NCI-H748 (cell line): Measurements from ENCODE around the gene CUL9.

Experiments
- DNase-seq: peaks from one replicate; lab custom pipeline; 2025; ENCODE audit not compliant: unreplicated experiment; lab: John Stamatoyannopoulos, UW

CUL9 gene

DNA sequence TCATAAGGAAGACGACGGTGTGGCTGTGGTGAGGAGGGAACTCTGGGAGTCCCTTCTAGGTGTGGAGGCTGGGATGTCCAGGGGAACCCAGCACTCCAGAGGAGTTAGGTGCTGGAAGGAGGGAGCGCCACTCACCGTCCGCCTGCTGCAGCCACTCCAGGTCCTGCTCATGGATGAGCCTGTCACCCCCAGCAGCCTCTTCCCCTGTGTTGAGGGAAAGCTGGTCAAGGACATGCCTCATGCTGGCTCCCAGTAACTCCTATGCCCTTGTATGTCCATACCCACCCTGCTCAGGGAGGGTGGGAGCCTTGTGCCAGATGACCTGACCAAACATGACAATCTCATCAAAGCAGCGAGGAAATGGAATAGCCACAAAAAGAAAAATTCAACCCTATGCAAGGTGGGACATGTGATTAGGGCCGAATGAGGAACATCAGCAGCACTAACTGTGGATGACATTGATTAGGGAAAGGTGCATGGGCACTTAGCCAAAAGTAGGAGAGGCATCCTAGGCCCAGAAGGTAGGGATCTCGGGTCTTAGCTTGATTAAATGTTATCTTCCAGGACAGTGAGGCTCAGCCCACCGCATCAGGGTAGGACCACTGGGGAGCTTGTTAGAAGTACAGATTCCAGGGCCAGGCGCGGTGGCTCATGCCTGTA, 44.3 kb downstream of the CUL9 start:
- no peak for DNase-seq

GRCh38 chr6:43228951-43229802, 47.2 kb downstream of the CUL9 start, which contains the start of gene DNPH1:
Gene DNPH1 (minus strand): TSS chr6:43229481. CDS start chr6:43229456, 25 bp downstream.
- DNase-seq, result peak; percentile 80

- DNase-seq, result no peak
Measured at GRCh38 chr6:43229803-43230620, 48.0 kb downstream of the CUL9 start.

- DNase-seq, result no peak
Measured at GRCh38 chr6:43231053-43231452, 49.1 kb downstream of the CUL9 start.

GRCh38 chr6:43231735-43232450, 49.9 kb downstream of the CUL9 start:
- DNase-seq, result no peak

DNA sequence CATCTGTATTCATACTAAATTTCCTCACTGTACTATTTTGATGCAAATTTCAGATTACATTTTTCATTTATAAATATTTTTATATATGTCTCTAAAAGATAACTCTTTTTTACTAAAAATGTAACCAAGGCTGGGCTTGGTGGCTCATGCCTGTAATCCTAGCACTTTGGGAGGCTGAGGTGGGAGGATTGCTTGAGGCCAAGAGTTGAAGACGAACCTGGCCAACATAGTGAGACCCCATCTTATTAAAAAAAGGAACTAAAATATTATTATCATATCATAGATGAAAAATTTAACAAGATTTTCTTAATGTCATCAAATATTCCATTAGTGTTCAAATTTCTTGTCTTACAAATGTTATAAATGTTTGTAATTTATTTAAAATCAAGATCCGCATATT, 53.8 kb downstream of the CUL9 start:
- DNase-seq, result no peak

- DNase-seq, result no peak
Measured at GRCh38 chr6:43239054-43239453, 57.1 kb downstream of the CUL9 start.

- DNase-seq, result no peak
Measured at GRCh38 chr6:43240950-43241349, 59.0 kb downstream of the CUL9 start.

DNA sequence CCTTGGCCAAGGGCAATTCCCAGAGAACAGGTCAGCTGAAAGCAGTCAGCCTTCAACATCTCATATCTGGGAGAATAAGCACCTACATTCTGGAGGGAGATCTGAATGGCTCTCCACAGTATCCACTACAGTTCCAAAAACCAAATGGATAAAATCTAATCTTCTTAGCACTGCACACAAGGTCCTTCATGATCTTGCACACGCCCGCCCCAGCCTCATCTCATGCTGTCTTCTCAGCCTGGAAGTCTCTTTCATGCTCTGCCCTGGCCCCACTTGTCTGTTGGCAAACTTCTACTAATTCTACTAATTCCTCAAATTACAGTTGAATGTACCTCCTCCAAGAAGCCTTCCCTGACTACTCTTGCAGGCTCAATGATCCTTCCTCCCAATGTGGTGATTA, 59.5 kb downstream of the CUL9 start:
- DNase-seq, result no peak

GRCh38 chr6:43242908-43243663, 61.1 kb downstream of the CUL9 start, which contains the start of gene TTBK1:
Gene TTBK1 (plus strand): TSS chr6:43243481. CDS start chr6:43246661, 3,180 bp downstream.
- DNase-seq, result peak; percentile 81

DNA sequence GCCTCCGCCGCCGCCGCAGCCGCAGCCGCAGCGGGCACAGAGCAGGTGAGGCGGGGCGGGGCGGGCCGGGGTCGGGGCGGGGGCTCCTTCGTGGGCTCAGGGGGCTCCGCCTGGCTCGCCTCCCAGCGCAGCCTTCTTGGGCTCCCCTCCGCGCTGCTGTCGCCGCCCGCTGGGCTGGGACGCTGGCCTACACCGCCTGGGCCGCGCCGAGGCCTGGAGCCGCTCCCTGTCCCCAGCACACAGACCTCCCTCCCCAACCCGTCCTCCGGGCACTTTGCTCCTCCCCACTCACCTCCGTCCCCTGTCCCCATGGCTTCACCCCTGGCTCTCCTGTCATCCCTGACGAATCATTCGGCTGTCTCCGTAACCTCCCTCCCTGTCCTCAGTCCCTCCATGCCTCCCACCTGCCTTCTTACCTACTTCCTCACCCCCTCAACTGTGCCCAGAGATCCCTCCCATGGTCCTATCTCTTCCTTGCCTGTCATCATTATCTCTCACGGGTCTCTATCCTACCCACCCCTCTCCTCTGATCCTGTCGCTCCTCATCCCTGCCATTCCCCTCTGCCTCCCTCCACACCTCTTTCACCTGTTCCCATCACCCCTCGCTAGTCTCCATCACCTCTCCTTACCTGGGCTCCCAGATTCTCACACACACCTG, 61.8 kb downstream of the CUL9 start:
- peak; percentile 60 for DNase-seq

- DNase-seq, result peak; percentile 94
Measured at GRCh38 chr6:43246301-43247113, 64.5 kb downstream of the CUL9 start.

GRCh38 chr6:43247114-43247999, 65.4 kb downstream of the CUL9 start:
- peak; percentile 94 for DNase-seq

DNA sequence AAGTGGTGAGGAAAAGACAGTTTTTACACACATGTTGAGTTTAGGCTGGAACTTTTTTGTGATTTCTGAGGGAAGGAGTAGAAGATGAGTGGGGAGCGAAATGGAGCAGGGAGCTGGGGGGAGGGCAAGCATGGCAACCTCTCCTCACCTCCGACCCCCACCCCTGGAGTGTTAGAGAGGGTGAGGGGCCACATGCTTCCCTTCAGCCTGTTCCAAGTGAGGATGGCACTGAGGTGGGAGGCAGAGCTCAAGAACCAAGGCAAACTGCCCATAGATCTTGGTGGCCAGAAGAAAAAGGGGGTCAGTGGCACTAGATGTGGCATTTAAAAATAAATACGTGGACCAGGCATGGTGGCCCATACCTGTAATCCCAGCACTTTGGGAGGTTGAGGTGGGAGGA, 66.1 kb downstream of the CUL9 start:
- DNase-seq, result no peak

DNA sequence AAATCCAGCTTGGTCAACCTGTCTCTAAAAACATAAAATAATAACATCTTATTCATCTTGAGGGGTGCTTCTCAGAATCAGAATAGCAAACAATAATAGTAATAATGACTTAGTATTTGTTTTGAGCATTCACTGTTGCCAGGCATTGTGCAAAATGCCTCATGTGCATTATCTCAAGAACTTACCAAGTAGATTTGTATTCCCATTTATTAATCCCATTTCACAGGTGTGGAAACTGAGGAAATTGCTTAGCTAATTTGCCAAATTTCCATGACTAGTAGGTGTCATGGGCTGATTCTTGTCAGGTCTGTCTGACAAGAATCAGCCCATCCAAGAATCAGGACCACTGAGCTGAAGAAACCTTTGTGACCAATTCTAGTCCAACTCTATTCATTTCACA, 66.8 kb downstream of the CUL9 start:
- no peak for DNase-seq

GRCh38 chr6:43250992-43251373, 69.0 kb downstream of the CUL9 start:
- no peak for DNase-seq

GRCh38 chr6:43253401-43253800, 71.4 kb downstream of the CUL9 start:
- DNase-seq, result no peak
